SH-SY5Y (cell line): Measurements from ENCODE around the gene MCF2L2.

Experiments used
- GATA2 ChIP-seq: IDR thresholded peaks from 2 replicates; pipeline ENCODE4 v1.6.1; 2011; ENCODE audit warnings: mild to moderate bottlenecking, low read depth, low read length
- GATA3 ChIP-seq: IDR thresholded peaks from 2 replicates; pipeline ENCODE4 v1.6.1; 2011; ENCODE audit warnings: low read depth, mild to moderate bottlenecking, low read length, moderate library complexity

DNA sequence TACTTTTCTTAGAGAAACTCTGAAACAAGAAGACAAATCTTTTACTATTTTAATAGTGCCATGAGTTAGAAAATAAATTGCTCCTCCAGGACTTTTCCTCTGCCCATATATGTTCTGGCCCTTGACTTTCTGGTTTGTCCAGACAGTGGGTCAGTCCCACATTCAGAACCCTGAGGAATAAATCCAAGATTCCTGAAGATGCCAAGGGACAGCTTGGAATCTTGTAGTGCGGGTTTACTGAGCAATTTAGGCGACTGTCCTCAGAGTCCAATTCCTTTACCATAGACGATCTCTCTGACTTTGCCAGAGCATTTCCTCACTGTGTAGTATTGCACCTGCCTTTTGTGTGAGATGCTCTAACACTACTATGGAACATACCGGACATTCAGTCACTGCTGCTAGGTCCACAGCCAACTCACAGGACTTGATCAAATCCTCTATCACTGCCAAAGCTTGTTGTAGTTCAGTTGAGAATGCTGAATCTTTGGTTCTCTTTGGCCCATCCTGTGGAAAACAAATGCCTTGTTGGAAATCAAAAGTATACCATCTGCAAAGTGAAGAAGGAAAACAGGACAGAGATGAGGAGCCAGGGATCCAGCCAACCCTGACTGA, 212.7 kb downstream of the MCF2L2 start:
- TF ChIP-seq GATA2 (no peak), GATA3 (no peak)
